Measurements from ENCODE around the gene MRPS18A. TPM values are rescaled to one million over a fixed set of nuclear protein-coding genes. Genes with fewer than 3 reads are reported as not detected.
A peak's percentile ranks its signal among the peaks of the same experiment; 100 is the strongest.

Gene MRPS18A
- total and polyA plus RNA-seq, 2 of the 13 experiments (the other 11 are each of a cell fraction or from before 2014, with no cell fraction given), result 87.8 to 89.1 TPM

DNA sequence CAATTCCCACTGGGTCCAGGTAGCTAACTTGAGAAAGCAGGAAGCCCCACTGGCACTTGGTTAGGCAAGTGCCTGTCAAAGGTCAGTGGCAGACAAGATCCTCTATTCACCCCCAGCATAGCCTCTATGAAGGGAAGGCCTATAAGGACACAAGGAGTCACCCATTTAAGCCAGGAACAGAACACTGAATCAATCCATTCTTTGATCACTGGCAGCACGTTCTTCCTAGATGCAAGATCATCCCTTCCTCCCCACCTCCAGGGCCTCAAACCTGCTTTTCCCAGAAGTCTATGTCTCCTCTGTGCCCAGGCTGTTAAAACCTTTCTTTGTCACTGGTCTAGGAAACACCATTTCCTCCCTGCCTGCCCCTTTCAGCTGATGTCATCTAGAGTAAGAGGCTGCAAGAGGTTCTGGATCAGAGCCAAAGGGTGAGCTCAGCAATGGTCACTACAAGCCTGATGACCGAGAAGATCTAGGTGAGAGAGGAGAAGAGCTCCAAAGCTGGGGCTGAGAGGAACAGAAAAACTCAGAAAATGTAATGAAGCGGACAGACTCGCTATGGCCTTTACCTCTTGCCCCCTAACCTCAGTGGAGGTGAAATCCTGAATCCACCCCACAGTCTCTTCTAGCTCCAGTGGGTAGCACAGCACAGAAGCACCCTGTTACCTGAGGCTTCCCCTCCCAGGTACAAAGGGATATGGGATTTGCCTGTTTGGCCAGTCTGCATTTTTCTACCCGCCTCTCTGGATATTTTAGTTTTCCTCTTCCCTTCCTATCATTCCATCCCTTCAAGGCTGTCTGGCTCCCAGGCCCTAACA lies 60.4 kb downstream of the MRPS18A start (continued):
- TF ChIP-seq KLF11 (CRISPR knock-in tag; IDR thresholded peaks at IDR 0.05), result 0 out of 2 replicates have a peak, but pooled peaks have one; percentile 46
- no peak for TF ChIP-seq KDM1A (CRISPR knock-in tag; IDR thresholded peaks at IDR 0.05)
- peak; percentile 49; the same call in 1 of the 2 replicates for TF ChIP-seq ZBTB25 (CRISPR knock-in tag; IDR thresholded peaks at IDR 0.05)
- no peak for TF ChIP-seq NFE2L2 (IDR thresholded peaks at IDR 0.05; ENCODE audit: low read length)
- peak; percentile 62; the same call in 1 of the 2 replicates for TF ChIP-seq NFIC (IDR thresholded peaks at IDR 0.05; ENCODE audit: low read length)
- TF ChIP-seq CEBPG (CRISPR knock-in tag; IDR thresholded peaks at IDR 0.05), result peak; percentile 82
- TF ChIP-seq, protein P1, sequence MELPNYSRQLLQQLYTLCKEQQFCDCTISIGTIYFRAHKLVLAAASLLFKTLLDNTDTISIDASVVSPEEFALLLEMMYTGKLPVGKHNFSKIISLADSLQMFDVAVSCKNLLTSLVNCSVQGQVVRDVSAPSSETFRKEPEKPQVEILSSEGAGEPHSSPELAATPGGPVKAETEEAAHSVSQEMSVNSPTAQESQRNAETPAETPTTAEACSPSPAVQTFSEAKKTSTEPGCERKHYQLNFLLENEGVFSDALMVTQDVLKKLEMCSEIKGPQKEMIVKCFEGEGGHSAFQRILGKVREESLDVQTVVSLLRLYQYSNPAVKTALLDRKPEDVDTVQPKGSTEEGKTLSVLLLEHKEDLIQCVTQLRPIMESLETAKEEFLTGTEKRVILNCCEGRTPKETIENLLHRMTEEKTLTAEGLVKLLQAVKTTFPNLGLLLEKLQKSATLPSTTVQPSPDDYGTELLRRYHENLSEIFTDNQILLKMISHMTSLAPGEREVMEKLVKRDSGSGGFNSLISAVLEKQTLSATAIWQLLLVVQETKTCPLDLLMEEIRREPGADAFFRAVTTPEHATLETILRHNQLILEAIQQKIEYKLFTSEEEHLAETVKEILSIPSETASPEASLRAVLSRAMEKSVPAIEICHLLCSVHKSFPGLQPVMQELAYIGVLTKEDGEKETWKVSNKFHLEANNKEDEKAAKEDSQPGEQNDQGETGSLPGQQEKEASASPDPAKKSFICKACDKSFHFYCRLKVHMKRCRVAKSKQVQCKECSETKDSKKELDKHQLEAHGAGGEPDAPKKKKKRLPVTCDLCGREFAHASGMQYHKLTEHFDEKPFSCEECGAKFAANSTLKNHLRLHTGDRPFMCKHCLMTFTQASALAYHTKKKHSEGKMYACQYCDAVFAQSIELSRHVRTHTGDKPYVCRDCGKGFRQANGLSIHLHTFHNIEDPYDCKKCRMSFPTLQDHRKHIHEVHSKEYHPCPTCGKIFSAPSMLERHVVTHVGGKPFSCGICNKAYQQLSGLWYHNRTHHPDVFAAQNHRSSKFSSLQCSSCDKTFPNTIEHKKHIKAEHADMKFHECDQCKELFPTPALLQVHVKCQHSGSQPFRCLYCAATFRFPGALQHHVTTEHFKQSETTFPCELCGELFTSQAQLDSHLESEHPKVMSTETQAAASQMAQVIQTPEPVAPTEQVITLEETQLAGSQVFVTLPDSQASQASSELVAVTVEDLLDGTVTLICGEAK (IDR thresholded peaks at IDR 0.05), result no peak
- TF ChIP-seq, protein P1 (CRISPR knock-in tag; IDR thresholded peaks at IDR 0.05), result 0 out of 2 replicates have a peak, but pooled peaks have one; percentile 38
- TF ChIP-seq NFIB (CRISPR knock-in tag; IDR thresholded peaks at IDR 0.05; ENCODE audit: borderline replicate concordance), result 0 out of 2 replicates have a peak, but pooled peaks have one; percentile 53
- peak; percentile 55; the same call in 1 of the 2 replicates for TF ChIP-seq CREB1 (IDR thresholded peaks at IDR 0.05)
- TF ChIP-seq CREB1 (CRISPR knock-in tag; IDR thresholded peaks at IDR 0.05), result peak; percentile 73
- TF ChIP-seq TAF1 (CRISPR knock-in tag; IDR thresholded peaks at IDR 0.05), result peak; percentile 24; the same call in 1 of the 2 replicates
- peak; percentile 8; the same call in 1 of the 2 replicates for TF ChIP-seq ZNF652 (CRISPR knock-in tag; IDR thresholded peaks at IDR 0.05; ENCODE audit: borderline replicate concordance, low read depth)
- TF ChIP-seq, protein P2, sequence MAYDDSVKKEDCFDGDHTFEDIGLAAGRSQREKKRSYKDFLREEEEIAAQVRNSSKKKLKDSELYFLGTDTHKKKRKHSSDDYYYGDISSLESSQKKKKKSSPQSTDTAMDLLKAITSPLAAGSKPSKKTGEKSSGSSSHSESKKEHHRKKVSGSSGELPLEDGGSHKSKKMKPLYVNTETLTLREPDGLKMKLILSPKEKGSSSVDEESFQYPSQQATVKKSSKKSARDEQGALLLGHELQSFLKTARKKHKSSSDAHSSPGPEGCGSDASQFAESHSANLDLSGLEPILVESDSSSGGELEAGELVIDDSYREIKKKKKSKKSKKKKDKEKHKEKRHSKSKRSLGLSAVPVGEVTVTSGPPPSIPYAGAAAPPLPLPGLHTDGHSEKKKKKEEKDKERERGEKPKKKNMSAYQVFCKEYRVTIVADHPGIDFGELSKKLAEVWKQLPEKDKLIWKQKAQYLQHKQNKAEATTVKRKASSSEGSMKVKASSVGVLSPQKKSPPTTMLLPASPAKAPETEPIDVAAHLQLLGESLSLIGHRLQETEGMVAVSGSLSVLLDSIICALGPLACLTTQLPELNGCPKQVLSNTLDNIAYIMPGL (CRISPR knock-in tag; IDR thresholded peaks at IDR 0.05; ENCODE audit: borderline replicate concordance in 1 of 2, low read depth in 1 of 2), result 0 out of 4 replicates have a peak, but pooled peaks of 1 of the 2 experiments have one; percentile 45
- peak in 1 of 2 experiments; percentile 45; a peak in 1 of 4 replicates for TF ChIP-seq EP300 (IDR thresholded peaks at IDR 0.05; ENCODE audit: low read depth in 2 of 2, low read length in 2 of 2)
- peak; percentile 88 for TF ChIP-seq EP300 (CRISPR knock-in tag; IDR thresholded peaks at IDR 0.05; ENCODE audit: borderline replicate concordance)
- peak; percentile 77 for TF ChIP-seq SAP130 (CRISPR knock-in tag; IDR thresholded peaks at IDR 0.05; ENCODE audit: low read depth)

Measured in HepG2 (cell line).